MM.1S (cell line): ENCODE data around the gene LMX1B.
A peak's percentile ranks its signal among the peaks of the same experiment; 100 is the strongest.

Experiments used
- DNase-seq: peaks from one replicate; pipeline ENCODE4 v3.0.0-alpha.2; 2015
- H2AFZ ChIP-seq: fragments of 300-600 bp; sonication (generic); 2 replicates; pipeline ENCODE4 v1.6.0; 2016; ENCODE audit warnings: antibody characterized with exemption, low read length
- H3F3A ChIP-seq: fragments of 300-600 bp; sonication (generic); 2 replicates; pipeline ENCODE4 v1.6.1; 2016; ENCODE audit warnings: mild to moderate bottlenecking, antibody characterized with exemption, low read length, moderate library complexity, mixed read lengths; ENCODE audit not compliant: insufficient read depth
- H3K27ac ChIP-seq: fragments of 300-600 bp; sonication (generic); 2 replicates; pipeline ENCODE4 v1.5.1; 2016; ENCODE audit warnings: mild to moderate bottlenecking, low read length
- H3K27me3 ChIP-seq: fragments of 300-600 bp; sonication (generic); replicated peaks from 2 replicates; pipeline ENCODE4 v1.6.0; 2016; ENCODE audit warnings: low read length; ENCODE audit not compliant: insufficient read depth
- H3K36me3 ChIP-seq: fragments of 300-600 bp; sonication (generic); replicated peaks from 2 replicates; pipeline ENCODE4 v1.6.1; 2016; ENCODE audit warnings: mild to moderate bottlenecking, low read length, mixed read lengths; ENCODE audit not compliant: insufficient read depth
- H3K4me1 ChIP-seq: fragments of 300-600 bp; sonication (generic); 2 replicates; pipeline ENCODE4 v1.6.1; 2016; ENCODE audit warnings: low read length, mixed read lengths
- H3K4me2 ChIP-seq: fragments of 300-600 bp; sonication (generic); 2 replicates; pipeline ENCODE4 v1.6.0; 2016; ENCODE audit warnings: low read depth, low read length
- H3K4me3 ChIP-seq: fragments of 300-600 bp; sonication (generic); 2 replicates; pipeline ENCODE4 v1.5.1; 2016; ENCODE audit warnings: low read length, mixed read lengths
- H3K79me2 ChIP-seq: fragments of 300-600 bp; sonication (generic); 2 replicates; pipeline ENCODE4 v1.6.1; 2016; ENCODE audit warnings: mixed run types, low read length, mixed read lengths
- H3K9ac ChIP-seq: fragments of 300-600 bp; sonication (generic); 2 replicates; pipeline ENCODE4 v1.6.1; 2016; ENCODE audit warnings: low read length, mixed read lengths
- H3K9me2 ChIP-seq: fragments of 300-600 bp; sonication (generic); replicated peaks from 2 replicates; pipeline ENCODE4 v1.6.1; 2016; ENCODE audit warnings: mild to moderate bottlenecking, low read length, mixed read lengths; ENCODE audit not compliant: insufficient read depth
- H3K9me3 ChIP-seq: fragments of 300-600 bp; sonication (generic); replicated peaks from 2 replicates; pipeline ENCODE4 v1.6.1; 2016; ENCODE audit warnings: mild to moderate bottlenecking, low read length, mixed read lengths; ENCODE audit not compliant: insufficient read depth
- H4K20me1 ChIP-seq: fragments of 300-600 bp; sonication (generic); 2 replicates; pipeline ENCODE4 v1.6.1; 2016; ENCODE audit warnings: mild to moderate bottlenecking, low read length, moderate library complexity, mixed read lengths; ENCODE audit not compliant: insufficient read depth
- EZH2 ChIP-seq: fragments of 300-600 bp; sonication (generic); optimal IDR thresholded peaks from 2 replicates; pipeline ENCODE3; 2017; ENCODE audit warnings: low read depth, mild to moderate bottlenecking, antibody characterized with exemption, low read length, mixed read lengths
- EZH2phosphoT487 ChIP-seq: fragments of 300-600 bp; sonication (generic); IDR thresholded peaks from 2 replicates; pipeline ENCODE4 v1.6.1; 2018; ENCODE audit warnings: antibody characterized with exemption, low read length
- TF ChIP-seq, protein P1 (sequence below): fragments of 300-600 bp; sonication (generic); IDR thresholded peaks from 2 replicates; pipeline ENCODE4 v1.5.1; 2016; ENCODE audit warnings: antibody characterized with exemption, low read length, mixed read lengths

The LMX1B gene

GRCh38 chr9:126701813-126702140, 88.0 kb downstream of the LMX1B start:
- TF ChIP-seq EZH2, result no peak
- TF ChIP-seq, protein P1, sequence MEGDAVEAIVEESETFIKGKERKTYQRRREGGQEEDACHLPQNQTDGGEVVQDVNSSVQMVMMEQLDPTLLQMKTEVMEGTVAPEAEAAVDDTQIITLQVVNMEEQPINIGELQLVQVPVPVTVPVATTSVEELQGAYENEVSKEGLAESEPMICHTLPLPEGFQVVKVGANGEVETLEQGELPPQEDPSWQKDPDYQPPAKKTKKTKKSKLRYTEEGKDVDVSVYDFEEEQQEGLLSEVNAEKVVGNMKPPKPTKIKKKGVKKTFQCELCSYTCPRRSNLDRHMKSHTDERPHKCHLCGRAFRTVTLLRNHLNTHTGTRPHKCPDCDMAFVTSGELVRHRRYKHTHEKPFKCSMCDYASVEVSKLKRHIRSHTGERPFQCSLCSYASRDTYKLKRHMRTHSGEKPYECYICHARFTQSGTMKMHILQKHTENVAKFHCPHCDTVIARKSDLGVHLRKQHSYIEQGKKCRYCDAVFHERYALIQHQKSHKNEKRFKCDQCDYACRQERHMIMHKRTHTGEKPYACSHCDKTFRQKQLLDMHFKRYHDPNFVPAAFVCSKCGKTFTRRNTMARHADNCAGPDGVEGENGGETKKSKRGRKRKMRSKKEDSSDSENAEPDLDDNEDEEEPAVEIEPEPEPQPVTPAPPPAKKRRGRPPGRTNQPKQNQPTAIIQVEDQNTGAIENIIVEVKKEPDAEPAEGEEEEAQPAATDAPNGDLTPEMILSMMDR, result no peak
- TF ChIP-seq EZH2phosphoT487, result no peak
- H3K36me3 ChIP-seq, result no peaks in the 10 kb centered on the region
- DNase-seq, result no peak
- no peak overlapping the region for H3K4me2 ChIP-seq
- H3K9me2 ChIP-seq, result no peaks in the 10 kb centered on the region
- H2AFZ ChIP-seq, result no peak overlapping the region
- no peaks in the 10 kb centered on the region for H3K79me2 ChIP-seq
- no peaks in the 10 kb centered on the region for H4K20me1 ChIP-seq
- no peaks in the 10 kb centered on the region for H3F3A ChIP-seq
- no peak overlapping the region for H3K9ac ChIP-seq
- no peaks in the 10 kb centered on the region for H3K9me3 ChIP-seq
- H3K4me1 ChIP-seq, result peaks cover 7% of the 10 kb centered on the region
- peaks cover 87% of the 10 kb centered on the region for H3K27me3 ChIP-seq
- H3K4me3 ChIP-seq, result no peak overlapping the region
- H3K27ac ChIP-seq, result no peak overlapping the region

GRCh38 chr9:126702151-126703001, 88.6 kb downstream of the LMX1B start:
- no peak for DNase-seq
- no peaks in the 10 kb centered on the region for H3K9me3 ChIP-seq
- H3K27me3 ChIP-seq, result peaks cover 87% of the 10 kb centered on the region
- H4K20me1 ChIP-seq, result no peaks in the 10 kb centered on the region
- H3F3A ChIP-seq, result no peaks in the 10 kb centered on the region
- no peaks in the 10 kb centered on the region for H3K36me3 ChIP-seq
- no peaks in the 10 kb centered on the region for H3K9me2 ChIP-seq
- peaks cover 7% of the 10 kb centered on the region for H3K4me1 ChIP-seq
- no peak overlapping the region for H2AFZ ChIP-seq
- no peak overlapping the region for H3K4me2 ChIP-seq
- no peak for TF ChIP-seq EZH2phosphoT487
- TF ChIP-seq, protein P1, result peak; percentile 76
- H3K27ac ChIP-seq, result no peak overlapping the region
- no peak overlapping the region for H3K9ac ChIP-seq
- H3K79me2 ChIP-seq, result no peaks in the 10 kb centered on the region
- no peak overlapping the region for H3K4me3 ChIP-seq

GRCh38 chr9:126703002-126703865, 89.5 kb downstream of the LMX1B start:
- no peaks in the 10 kb centered on the region for H3K36me3 ChIP-seq
- H3K4me3 ChIP-seq, result no peak overlapping the region
- no peaks in the 10 kb centered on the region for H4K20me1 ChIP-seq
- TF ChIP-seq, protein P1, result no peak
- TF ChIP-seq EZH2phosphoT487 (no peak), EZH2 (no peak)
- no peak for DNase-seq
- peaks cover 79% of the 10 kb centered on the region for H3K27me3 ChIP-seq
- no peaks in the 10 kb centered on the region for H3K9me3 ChIP-seq
- H2AFZ ChIP-seq, result no peak overlapping the region
- peaks cover 7% of the 10 kb centered on the region for H3K4me1 ChIP-seq
- no peaks in the 10 kb centered on the region for H3K9me2 ChIP-seq
- H3K79me2 ChIP-seq, result no peaks in the 10 kb centered on the region
- H3K9ac ChIP-seq, result no peak overlapping the region
- H3K4me2 ChIP-seq, result no peak overlapping the region
- no peak overlapping the region for H3K27ac ChIP-seq
- H3F3A ChIP-seq, result no peaks in the 10 kb centered on the region
